Activated CD8-positive, alpha-beta memory T cell treated with anti-CD3 and anti-CD28 coated beads, Interleukin-2, amount 50 U/mL, for 1 hour (primary cell): Measurements from ENCODE around the gene EQTN.

Experiments used
- DNase-seq: peaks from one replicate; pipeline ENCODE4 v3.0.0-alpha.2; 2020; ENCODE audit errors: extremely low read depth

The EQTN gene

DNA sequence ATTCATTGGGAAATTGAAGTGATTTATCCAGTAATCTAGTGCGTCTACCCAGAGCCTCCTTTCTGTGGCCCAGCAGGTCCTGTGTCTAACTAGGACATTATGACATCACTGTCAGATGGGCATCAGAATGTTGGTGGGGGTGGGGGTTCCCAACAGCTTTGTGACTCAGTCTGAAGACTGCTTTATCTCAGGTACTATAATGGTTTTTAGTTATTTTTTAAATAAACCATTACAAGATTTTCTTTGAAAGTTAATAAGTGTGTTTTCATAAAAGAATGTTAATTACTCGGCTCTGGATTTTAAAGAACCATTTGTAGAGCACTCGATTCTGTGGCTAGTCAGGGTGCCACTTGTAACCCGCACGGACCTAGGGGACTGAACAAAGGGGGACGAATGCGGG, at the start of gene EQTN:
EQTN (minus strand) TSS at position 101 of the 400 bp plus-strand sequence; CDS start at position 6, 95 bp downstream.
- no peak for DNase-seq

DNA sequence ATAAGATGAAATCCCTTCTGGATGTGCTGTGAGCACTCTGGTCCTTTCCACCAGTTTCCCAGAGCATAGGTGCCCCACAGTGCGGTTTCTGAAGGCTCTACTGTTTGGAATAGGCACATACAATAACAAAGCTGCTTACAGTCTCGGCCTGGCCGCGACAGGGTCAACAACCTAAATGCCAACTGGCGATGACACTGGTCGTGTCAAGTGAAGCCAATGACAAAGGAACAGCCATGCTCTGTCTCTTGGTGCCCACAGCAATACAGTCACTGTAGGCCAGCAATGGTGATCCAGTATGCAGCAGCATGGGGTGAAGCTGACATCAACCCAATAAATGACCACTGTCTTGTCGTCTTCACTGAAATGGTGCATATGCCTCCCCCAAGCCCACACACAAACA, 47.8 kb upstream of the EQTN start:
- no peak for DNase-seq

- no peak for DNase-seq
Measured at GRCh38 chr9:27341545-27342294, 44.8 kb upstream of the EQTN start.

DNA sequence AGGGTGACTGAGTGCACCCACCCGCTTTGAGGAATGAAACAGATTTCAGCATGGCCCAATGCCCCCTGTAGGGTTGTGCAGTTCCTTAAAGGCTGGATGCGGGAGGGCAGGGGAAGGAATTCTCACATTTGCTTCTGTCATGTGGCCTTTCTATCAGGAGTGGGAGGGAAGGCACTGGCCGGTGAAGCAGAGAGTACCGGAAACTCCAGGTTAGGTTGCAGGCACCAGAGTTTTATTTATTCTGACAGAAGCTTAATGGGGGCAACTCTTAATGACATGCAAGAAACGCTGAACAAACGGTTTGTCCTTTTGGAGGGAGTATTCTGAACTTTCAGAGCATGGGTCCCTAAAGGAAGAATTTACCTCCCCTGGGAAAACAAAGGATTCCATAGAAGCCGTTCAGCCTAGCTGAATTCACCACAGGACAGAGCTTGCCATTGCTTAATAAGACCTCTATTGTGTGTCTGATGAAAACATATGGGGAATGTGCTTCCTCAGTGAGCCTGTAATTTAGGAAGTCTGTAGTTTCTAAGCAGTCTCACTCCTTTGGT, 44.1 kb upstream of the EQTN start:
- no peak for DNase-seq

DNA sequence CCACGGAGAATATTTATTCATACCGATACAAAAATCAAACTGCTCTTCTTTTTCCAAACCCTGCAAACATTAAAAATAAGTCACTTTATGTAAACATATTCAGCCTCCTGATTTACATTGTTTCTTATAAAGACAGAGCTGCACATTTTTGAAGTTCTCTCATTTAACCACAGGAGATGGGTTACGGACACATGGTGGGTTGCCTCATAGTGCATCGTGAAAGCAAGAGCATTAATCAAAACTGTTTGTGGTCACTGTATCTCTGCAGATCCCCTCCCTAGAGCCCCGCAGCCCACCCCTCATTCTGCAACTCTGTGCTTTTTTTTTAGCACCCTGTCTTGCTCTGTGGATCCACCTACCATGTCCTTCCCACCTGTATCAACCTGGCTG, 43.3 kb upstream of the EQTN start:
- DNase-seq: no peak

- DNase-seq: no peak
Measured at GRCh38 chr9:27339661-27340284, 42.8 kb upstream of the EQTN start.

GRCh38 chr9:27338527-27338903, 41.6 kb upstream of the EQTN start:
- no peak for DNase-seq

DNA sequence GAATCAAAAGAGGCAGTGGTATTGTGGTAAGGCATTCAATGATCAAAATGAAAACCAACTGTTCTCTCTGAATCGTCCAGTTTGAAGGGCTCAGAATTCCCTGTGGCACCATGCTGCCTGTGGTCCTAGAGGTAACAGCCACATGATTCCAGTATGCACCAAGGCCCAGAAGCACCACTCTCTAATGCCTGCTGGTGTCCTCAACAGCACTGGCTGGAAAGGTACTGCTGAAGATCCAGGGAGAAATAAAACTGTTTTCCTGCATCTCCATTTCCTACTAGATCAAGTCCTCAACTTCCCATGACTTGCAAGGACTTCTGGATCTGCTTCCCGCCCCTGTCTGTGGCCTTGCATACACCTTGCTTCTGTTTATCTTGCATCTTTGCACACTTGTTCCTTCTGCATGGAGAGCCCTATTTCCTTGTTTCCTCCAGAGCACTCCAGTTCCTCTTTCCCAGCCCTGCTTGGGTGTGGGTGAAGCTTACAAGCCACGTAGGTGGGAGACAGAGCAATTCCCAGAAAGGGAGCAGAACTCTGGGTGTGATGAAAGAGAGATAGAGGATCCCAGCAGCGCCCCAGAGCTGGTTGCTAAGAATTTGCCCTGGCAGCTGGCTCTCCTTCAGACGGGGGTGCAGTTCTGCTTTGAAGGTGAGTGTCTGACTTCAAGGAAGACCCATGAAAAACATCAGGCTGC, 41.0 kb upstream of the EQTN start:
- no peak for DNase-seq

DNA sequence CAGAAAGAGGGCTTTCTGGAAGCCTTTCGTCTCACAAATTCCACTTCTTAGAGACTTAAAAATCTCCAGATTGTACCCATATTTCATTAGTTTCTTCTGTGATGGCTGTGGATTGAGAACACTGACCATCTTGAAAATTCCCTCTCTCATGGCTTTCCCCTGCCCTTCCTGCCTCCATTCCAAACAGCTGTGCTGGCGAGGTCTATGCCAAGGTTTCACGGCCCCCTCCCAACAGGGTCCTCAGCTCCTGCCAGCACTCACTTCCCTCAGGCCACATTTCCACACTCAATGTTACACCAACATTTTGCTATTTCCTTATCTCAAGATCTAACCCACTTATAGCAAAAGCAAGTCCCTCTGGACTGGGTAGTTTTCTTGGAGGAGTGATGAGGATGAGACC, 40.3 kb upstream of the EQTN start:
- no peak for DNase-seq

- no peak for DNase-seq
Measured at GRCh38 chr9:27336829-27337228, 39.9 kb upstream of the EQTN start.

GRCh38 chr9:27336126-27336525, 39.2 kb upstream of the EQTN start:
- no peak for DNase-seq

GRCh38 chr9:27335075-27335474, 38.1 kb upstream of the EQTN start:
- DNase-seq: no peak

GRCh38 chr9:27333241-27334052, 36.5 kb upstream of the EQTN start:
- no peak for DNase-seq

DNA sequence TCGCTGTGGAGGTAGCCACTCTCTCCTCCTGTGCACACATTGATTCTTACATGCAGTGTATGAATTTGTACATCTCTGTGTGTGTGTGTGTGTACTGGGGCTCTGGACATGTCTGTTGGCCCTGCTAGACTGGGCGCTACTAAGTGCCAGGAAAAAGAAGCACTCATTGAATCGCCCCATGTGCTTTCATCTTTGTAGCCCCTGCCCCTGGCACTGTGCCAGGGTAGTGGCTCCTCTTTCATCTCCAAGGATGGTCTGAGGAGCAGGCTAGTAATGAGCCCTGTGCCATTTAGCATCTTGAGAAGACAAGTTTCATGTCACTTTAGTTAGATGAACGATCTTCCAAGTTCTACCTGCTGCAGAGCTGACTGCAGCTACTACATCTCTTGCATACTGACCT, 34.4 kb upstream of the EQTN start:
- no peak for DNase-seq

- no peak for DNase-seq
Measured at GRCh38 chr9:27329291-27329690, 32.3 kb upstream of the EQTN start.

DNA sequence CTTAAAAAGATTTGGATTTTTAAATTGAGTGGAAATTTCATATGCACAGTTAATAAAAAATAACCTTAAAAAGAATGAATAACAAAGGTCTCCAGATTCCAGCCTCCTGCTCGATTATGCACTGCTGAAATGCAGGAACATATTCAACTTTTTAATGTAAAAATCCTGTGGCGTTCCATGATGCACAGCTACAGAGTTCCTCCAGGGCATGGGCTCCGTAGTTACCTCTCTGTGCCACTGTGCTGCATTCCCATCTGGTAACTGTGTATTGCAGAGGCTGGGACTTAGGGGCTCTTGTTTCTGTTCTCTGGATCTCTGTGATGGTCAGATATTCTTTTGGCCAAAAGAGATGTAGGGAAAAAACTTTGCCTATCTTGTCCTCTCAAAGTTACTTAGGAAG, 31.5 kb upstream of the EQTN start:
- DNase-seq: no peak

GRCh38 chr9:27311184-27311583, 14.2 kb upstream of the EQTN start:
- DNase-seq: no peak

GRCh38 chr9:27310582-27310981, 13.6 kb upstream of the EQTN start:
- no peak for DNase-seq

DNA sequence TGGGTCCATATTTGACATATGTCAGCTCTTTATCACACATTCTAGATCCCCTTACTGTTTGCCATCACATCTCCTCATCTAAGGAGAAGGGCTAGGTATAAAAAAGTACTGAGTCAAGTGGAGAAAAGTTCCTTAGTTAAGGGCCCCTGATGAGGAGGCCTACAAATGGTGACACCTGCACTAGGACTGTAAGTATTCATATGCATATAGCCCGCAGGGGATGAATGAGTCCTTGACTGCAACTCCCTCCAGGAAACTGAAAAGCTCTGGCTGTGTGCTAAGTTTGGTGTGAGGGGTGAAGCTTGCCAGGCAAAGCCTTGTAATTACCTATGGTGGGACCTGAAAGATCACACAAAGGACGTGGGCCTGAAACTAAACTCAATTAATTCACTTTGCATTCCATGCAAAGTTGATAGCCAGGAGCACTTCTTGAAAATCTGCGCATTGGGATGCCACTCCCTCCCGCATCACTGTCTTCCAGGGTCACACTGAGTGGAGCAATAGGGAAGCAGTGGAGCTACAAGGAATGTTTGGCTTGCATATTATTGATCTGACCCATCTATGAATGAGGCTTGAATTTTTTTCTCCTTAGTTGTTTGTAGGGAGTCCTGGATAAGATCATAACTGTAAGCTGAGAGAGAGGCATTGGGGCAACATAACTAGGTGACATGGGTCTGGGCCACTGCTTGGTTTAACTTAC, 11.9 kb upstream of the EQTN start:
- DNase-seq: no peak

GRCh38 chr9:27304521-27304920, 7.6 kb upstream of the EQTN start:
- no peak for DNase-seq

- no peak for DNase-seq
Measured at GRCh38 chr9:27303219-27303618, 6.3 kb upstream of the EQTN start.
